ENCODE measurements around the gene FURIN. TPM values are rescaled to one million over a fixed set of nuclear protein-coding genes. Genes with fewer than 3 reads are reported as not detected.

Gene FURIN
- total RNA-seq, 1 donor from 2014 or later: 8.3 TPM

DNA sequence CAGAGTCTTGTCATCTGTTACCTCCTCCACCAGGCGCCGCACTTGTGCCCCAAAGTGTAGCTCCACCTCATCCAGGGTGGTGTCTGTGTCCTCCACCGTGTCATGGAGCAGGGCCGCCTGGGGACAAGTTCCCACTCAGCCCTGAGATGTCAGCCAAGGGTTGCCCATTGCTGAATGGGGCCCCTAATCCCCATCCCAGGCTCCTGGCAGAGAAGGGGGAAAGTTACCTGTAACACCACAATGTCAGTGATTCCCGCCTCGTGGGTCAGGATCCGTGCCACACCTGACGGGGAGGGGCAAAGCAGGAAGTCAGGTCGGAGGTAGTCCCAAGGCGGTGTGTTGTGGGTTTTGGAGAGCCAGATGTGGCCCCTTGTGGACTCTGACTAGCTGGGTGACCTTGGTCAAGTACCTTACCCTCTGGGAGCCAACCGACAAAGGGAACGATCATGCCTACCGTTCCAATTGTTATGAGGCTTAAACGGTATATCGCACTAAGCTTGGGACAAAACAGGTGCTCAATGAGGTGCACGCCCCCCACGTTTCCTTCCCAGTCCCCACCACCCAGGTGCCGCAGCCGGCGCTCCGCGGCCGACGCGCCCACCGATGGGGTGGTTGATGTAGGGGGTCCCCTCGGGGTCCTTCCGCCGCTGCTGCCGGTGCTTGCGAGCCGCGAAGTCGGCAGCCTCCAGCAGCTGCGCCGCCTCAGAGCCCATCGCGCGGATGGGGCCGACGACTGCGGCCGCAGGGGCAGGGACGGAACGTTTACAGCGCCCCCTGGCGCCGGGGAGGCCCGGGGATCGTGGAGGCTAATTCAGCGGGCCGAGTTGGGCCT, 63.7 kb downstream of the FURIN start, which contains the start of gene HDDC3:
Gene HDDC3, minus strand, starts transcription at position 722 of the 832 bp plus-strand sequence. Its CDS starts 9 bp downstream, at position 713.
- no peak within 1 kb of the TSS for H3K9ac ChIP-seq
- Mint-ChIP-seq H3K27me3 (ENCODE audit: insufficient read depth, low read depth) (peaks cover 8% of the 10 kb centered on the region), H3K27ac (peak within 1 kb of the TSS; percentile 66), H3K4me3 (peak within 1 kb of the TSS; percentile 93), H3K4me1 (peaks cover 27% of the 10 kb centered on the region), H3K36me3 (peaks cover 6% of the 10 kb centered on the region), H3K9me3 (no peaks in the 10 kb centered on the region)
- peaks cover 15% of the 10 kb centered on the region for H3K27me3 ChIP-seq
- peak within 1 kb of the TSS; percentile 85 for H3K4me3 ChIP-seq
- peak within 1 kb of the TSS; percentile 97 for H2AFZ ChIP-seq (replicated peaks)
- peak; percentile 50 for TF ChIP-seq EZH2 (IDR thresholded peaks at IDR 0.05)
- TF ChIP-seq, protein P1, sequence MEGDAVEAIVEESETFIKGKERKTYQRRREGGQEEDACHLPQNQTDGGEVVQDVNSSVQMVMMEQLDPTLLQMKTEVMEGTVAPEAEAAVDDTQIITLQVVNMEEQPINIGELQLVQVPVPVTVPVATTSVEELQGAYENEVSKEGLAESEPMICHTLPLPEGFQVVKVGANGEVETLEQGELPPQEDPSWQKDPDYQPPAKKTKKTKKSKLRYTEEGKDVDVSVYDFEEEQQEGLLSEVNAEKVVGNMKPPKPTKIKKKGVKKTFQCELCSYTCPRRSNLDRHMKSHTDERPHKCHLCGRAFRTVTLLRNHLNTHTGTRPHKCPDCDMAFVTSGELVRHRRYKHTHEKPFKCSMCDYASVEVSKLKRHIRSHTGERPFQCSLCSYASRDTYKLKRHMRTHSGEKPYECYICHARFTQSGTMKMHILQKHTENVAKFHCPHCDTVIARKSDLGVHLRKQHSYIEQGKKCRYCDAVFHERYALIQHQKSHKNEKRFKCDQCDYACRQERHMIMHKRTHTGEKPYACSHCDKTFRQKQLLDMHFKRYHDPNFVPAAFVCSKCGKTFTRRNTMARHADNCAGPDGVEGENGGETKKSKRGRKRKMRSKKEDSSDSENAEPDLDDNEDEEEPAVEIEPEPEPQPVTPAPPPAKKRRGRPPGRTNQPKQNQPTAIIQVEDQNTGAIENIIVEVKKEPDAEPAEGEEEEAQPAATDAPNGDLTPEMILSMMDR (IDR thresholded peaks at IDR 0.05): peak; percentile 92
- no peak for TF ChIP-seq EZH2phosphoT487 (IDR thresholded peaks at IDR 0.05)
- peaks cover 16% of the 10 kb centered on the region for H3F3A ChIP-seq (ENCODE audit: low read depth)
- H3K79me2 ChIP-seq (ENCODE audit: low read depth): peaks cover 15% of the 10 kb centered on the region
- peak; percentile 95 for DNase-seq (ENCODE audit: low spot score)
- H3K9me3 ChIP-seq (ENCODE audit: low read depth): no peaks in the 10 kb centered on the region
- H3K4me1 ChIP-seq: peaks cover 12% of the 10 kb centered on the region
- H3K27ac ChIP-seq: no peak within 1 kb of the TSS
- no peaks in the 10 kb centered on the region for H3K36me3 ChIP-seq
- peaks cover 10% of the 10 kb centered on the region for H4K20me1 ChIP-seq (ENCODE audit: low read depth)
- peak within 1 kb of the TSS; percentile 88 for H3K4me2 ChIP-seq

- Mint-ChIP-seq H3K4me3 (peak overlapping the region; percentile 93), H3K36me3 (peaks cover 6% of the 10 kb centered on the region), H3K4me1 (peaks cover 27% of the 10 kb centered on the region), H3K27me3 (ENCODE audit: insufficient read depth, low read depth) (peaks cover 8% of the 10 kb centered on the region), H3K27ac (peak overlapping the region; percentile 66), H3K9me3 (no peaks in the 10 kb centered on the region)
- Histone ChIP-seq H4K20me1 (ENCODE audit: low read depth) (peaks cover 10% of the 10 kb centered on the region), H3K9ac (no peak overlapping the region), H3K27me3 (peaks cover 15% of the 10 kb centered on the region), H3K36me3 (no peaks in the 10 kb centered on the region), H3F3A (ENCODE audit: low read depth) (peaks cover 16% of the 10 kb centered on the region), H3K79me2 (ENCODE audit: low read depth) (peaks cover 16% of the 10 kb centered on the region), H3K27ac (no peak overlapping the region), H3K4me2 (peak overlapping the region; percentile 88), H3K4me3 (peak overlapping the region; percentile 85), H2AFZ (replicated peaks) (no peak overlapping the region), H3K4me1 (peaks cover 12% of the 10 kb centered on the region), H3K9me3 (ENCODE audit: low read depth) (no peaks in the 10 kb centered on the region)
- no peak for DNase-seq (ENCODE audit: low spot score)
- TF ChIP-seq, protein P1 (IDR thresholded peaks at IDR 0.05): no peak
- TF ChIP-seq EZH2phosphoT487 (IDR thresholded peaks at IDR 0.05) (no peak), EZH2 (IDR thresholded peaks at IDR 0.05) (no peak)
These were observed 64.2 kb downstream of the FURIN start for GRCh38 chr15:90932660-90932991.

Small RNA genes within 50 kb of the gene (small RNA-seq; reads per million reads assigned to genes)
- not detected for gene RN7SL363P

Other genes with a start within 250 kb of the FURIN start
- 35.2 and 58.0 TPM in 2 replicates for gene BLM, start 151.2 kb upstream of the FURIN start, total RNA-seq (ENCODE audit: low replicate concordance)
- gene FES, start 15.9 kb downstream of the FURIN start, total RNA-seq (ENCODE audit: low replicate concordance): 11.7 and 14.1 TPM in 2 replicates
- 7.0 and 15.3 TPM in 2 replicates for gene MAN2A2, start 34.7 kb downstream of the FURIN start, total RNA-seq (ENCODE audit: low replicate concordance)
- 20.4 and 21.8 TPM in 2 replicates for gene HDDC3, start 64.0 kb downstream of the FURIN start, total RNA-seq (ENCODE audit: low replicate concordance)
- 47.7 and 99.5 TPM in 2 replicates for gene UNC45A, start 66.7 kb downstream of the FURIN start, total RNA-seq (ENCODE audit: low replicate concordance)
- 19.7 and 27.6 TPM in 2 replicates for gene RCCD1, start 86.3 kb downstream of the FURIN start, total RNA-seq (ENCODE audit: low replicate concordance)
- gene PRC1, start 125.9 kb downstream of the FURIN start, total RNA-seq (ENCODE audit: low replicate concordance): 257 and 284 TPM in 2 replicates
- gene VPS33B, start 154.0 kb downstream of the FURIN start, total RNA-seq (ENCODE audit: low replicate concordance): 13.0 and 13.9 TPM in 2 replicates
- 0.02 and 0.19 TPM in 2 replicates for gene SV2B, start 231.7 kb downstream of the FURIN start, total RNA-seq (ENCODE audit: low replicate concordance)